ENCODE measurements around the gene ZSWIM8.
"Not testable (repeated sequence)": the region's sequence is repeated elsewhere in the genome, so short reads cannot be mapped to it uniquely, and the experiment has no call there.

ZSWIM8 gene

DNA sequence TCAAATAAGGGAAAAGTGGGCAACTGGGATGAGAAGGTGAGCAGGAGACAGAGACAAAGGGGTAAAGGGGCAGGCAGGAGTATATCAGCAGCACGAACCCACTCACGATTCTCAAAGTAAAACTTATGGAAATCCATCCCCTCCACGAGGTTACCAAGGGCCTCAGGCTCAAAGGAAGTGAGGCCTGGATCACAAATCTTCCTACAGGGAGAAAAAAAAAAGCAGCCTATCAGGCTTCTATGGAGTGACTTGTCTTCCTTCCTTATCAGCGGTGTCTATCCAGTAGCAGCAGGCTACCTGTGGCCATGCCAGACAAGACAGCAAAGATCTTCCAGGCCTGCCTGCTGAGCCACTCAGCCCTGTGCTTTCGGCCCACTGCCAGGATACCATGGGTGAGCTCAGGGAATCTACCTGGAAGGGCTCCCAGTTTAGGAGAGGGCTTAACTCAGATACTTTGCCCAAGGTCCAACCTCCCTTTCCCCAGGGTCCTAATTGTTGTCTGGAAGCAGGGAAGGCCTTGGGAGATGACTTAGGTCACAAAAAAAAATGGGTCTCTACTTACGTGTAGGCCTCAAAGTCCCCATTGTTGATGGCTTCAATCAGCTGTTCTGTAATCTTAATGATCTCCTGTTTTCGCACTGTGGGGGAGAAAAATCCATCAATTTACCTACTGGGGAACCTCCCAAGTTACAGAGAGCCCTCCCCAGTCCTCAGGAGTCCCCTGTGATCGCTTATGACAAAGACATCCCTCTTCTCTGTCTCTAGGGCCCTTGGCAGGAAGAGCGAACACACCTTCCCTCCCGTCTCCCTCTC is 31.7 kb downstream of the ZSWIM8 start:
- DNase-seq: no peak

DNA sequence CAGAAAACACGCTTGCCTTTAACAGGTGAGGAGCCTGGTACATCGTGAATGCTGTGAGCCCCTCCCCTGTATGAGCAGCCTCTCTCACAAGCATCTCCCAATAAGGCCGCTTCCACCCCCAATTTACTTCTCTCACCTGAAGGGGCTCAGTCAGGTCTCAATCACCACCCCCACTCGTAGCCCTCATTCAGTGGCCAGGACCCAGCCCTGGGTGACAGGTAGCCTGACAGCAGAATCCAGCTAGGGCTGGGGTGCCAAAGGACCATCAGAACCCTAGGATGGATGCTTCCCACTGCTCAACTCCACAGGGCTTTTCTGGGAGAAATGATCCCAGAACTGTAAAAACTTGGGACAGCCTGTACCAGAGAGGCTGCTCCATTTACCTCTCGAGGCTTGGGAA is 32.4 kb downstream of the ZSWIM8 start:
- no peak for DNase-seq

DNA sequence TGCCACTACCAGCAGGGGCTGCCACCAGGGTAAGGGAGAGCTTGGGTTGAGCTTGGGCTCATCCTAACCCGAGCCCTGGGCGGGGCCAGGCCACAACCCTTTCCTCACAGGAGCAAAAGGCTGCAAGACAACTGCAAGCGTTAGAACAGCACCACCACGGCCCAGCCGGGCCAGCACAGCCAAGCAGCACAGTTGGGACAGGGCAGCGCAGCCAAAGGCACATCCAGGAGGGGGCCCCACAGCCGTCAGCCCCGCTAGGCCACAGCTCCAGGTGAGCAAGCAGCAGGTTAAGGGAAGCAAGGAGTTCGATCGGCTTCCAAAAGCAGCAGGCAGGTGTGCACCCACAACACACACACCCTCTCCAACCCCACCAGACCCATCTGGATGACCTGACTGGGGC is 33.0 kb downstream of the ZSWIM8 start:
- no peak for DNase-seq

GRCh38 chr10:73819081-73819480 is 33.7 kb downstream of the ZSWIM8 start:
- no peak for DNase-seq

DNA sequence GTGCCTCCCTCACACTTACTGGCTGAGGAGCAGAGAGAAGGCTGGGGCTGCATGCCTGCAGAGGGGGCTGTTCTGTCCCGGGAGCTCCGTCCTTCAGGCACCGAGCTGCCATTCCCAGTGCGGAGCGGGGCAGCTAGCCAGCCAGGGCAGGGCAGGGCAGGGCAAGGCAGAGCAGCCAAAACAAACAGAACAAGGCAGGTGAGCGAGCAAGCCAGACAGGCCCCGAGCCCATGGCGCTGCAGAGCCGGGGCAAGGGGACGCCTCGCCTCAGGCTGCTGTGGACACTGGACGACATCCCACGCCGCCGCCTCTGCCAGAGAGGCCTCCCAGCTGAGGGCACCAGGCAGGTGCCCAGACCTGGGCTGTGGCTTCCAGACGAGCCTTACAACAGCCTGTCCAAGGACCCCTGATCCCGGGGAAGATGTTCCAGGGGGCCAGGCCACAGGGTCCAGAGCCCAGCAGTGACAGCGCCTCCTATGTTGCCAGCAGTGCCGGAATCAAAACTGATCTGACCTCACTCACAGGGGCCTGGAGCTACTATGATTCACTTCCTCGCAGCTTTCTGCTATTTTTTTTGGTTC is 34.2 kb downstream of the ZSWIM8 start:
- DNase-seq: no peak

GRCh38 chr10:73823391-73823790 is 38.0 kb downstream of the ZSWIM8 start:
- no peak for DNase-seq

- no peak for DNase-seq
Measured at GRCh38 chr10:73824146-73824725, 38.8 kb downstream of the ZSWIM8 start.

DNA sequence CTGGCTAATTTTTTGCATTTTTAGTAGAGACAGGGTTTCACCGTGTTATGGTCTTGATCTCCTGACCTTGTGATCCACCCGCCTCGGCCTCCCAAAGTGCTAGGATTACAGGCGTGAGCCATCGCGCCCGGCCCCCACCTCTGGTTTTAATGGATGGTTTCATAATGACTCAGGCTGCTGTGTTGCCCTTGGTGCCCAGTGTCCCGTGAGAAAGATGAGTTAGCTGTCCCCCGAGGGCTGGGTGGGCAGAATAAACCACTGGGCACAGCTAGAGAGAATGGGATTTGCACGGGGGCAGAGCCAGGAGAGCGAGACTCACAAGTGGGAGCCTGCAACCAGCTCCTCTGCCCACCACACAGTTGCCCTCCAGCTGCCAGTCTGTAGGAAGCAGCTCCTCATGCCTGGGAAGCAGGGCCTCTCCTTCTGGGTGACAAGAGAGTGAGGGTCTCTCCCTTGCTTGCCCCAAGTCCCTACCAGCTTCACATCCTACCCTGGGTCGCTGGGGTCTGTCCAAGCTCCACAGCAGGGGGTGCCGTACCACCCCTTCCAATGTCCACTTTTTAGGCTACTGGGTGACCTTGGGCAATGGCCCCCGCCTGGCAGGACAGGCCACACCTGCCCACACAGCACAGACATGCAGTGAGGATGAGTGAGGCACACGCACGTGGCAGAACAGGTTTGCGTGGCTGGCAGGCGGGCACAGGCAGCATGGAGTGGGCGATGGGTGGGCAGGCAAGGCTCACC is 42.1 kb downstream of the ZSWIM8 start:
- no peak for DNase-seq

DNA sequence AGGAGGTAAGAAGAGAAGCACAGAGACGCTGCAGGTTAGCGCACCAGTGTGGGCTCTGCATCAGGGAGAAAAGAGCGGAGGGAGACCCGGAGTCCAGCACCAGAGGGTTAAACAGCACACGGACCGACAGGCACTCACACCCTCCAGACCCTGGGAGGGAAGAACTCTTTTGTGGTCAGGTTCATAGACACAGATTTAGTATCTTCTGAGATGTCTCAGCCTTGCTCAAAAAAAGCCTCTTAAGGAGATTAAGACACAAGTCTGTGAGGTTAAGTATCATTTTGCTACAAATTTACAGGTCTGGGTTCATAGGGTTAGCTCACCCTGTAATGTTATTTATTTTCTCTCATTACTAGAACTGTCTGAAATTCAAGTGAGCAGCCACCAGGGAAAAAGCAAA is 42.8 kb downstream of the ZSWIM8 start:
- DNase-seq: no peak

DNA sequence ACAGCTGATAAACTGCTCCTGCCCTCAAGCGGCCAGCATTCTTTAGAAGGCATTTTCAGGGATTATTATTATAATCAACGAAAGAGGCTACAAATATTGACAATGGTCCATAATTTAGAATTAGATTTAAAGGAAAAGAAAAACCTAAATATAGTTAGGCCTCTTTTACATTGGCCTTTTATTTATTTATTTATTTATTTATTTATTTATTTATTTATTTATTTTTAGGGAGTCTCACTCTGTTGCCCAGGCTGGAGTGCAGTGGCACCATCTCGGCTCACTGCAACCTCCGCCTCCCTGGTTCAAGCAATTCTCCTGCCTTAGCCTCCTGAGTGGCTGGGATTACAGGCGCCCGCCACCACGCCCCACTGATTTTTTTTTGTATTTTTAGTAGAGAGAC is 43.7 kb downstream of the ZSWIM8 start:
- DNase-seq: not testable (repeated sequence)

DNA sequence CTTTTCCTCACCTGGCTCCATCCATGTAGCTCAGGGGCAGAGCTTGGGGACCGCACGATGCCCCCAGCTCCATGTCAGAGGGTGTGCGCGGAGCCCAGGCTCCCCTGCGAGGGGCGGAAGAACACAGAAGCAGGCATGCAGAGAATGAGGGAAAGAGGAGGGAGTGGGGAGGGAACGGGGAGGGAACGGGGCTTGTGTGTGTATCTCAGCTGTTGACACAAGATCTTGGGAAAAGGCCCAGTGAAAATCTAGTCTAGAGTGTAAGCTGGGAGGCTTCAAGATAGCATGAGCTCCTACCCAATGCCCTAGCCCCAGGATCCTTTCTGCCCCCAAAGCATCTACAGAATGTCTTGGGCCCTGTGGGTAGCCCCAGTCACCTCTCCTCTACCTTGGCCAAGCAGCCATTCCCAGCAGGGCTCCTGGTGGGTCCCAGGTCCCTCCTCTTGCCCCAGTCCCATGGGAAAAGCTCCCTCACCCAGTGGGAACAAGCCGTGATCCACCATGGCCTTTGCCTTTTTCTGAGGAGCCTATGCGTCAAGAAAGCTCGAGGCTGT is 51.1 kb downstream of the ZSWIM8 start:
- no peak for DNase-seq

GRCh38 chr10:73837072-73837471 is 51.7 kb downstream of the ZSWIM8 start:
- no peak for DNase-seq

- DNase-seq: no peak
Measured at GRCh38 chr10:73838008-73838567, 52.7 kb downstream of the ZSWIM8 start.

DNA sequence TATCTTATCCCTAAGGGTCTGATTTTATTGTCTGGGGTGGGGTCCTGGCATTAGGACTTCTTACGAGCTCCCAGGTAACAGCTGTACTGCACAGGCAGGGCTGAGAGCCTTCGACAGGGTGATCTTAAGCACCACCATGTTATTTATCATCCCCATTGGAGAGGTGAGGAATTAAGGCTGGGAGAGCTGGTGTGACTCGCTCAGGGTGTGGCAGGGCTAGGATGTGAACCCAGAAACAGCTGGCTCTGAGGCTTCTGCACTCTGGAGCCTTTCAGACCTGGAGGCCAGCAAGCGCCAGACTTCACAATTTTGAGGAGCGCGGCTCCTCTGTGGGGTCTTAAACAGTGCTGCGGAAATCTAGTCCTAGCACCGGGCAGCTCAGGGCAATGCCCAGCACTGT is 53.4 kb downstream of the ZSWIM8 start:
- DNase-seq: no peak

DNA sequence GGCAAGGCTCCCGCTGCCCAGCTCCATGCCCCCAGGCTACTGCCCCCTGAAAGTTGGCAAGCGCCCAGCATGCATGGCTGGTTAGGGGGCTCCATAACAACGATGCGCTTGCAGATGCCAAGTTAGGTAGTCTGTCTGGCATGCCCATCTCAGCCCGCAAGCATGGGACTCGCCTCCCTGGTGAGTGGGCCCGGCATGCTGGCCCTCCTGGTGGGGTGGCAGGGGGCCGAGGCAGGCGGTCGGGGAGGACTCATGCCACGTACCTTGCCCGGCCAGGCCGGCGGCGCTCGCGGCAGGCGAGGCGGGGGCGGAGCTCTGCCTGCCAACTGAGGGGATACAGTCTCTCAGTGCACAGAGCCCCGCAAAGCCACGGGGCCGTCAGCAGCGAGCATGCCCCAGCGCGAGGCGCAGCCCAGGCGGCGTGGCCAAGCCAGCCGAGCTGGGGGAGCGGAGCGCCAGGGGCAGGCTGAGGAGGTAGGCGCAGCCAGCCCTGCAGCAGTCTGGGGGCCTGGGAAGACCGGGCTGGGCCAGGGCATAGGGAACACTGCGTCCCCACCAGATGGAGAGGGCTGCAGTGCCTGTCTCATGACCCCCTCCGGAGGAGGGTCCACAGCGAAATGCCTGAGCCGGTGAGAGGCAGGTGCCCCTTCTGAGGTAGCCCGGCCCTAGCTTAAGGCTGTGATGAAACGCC is 54.0 kb downstream of the ZSWIM8 start:
- no peak for DNase-seq

- no peak for DNase-seq
Measured at GRCh38 chr10:73840056-73840402, 54.6 kb downstream of the ZSWIM8 start.

- DNase-seq: no peak
Measured at GRCh38 chr10:73840403-73841060, 55.1 kb downstream of the ZSWIM8 start.

GRCh38 chr10:73841061-73841421 is 55.6 kb downstream of the ZSWIM8 start:
- DNase-seq: no peak

DNA sequence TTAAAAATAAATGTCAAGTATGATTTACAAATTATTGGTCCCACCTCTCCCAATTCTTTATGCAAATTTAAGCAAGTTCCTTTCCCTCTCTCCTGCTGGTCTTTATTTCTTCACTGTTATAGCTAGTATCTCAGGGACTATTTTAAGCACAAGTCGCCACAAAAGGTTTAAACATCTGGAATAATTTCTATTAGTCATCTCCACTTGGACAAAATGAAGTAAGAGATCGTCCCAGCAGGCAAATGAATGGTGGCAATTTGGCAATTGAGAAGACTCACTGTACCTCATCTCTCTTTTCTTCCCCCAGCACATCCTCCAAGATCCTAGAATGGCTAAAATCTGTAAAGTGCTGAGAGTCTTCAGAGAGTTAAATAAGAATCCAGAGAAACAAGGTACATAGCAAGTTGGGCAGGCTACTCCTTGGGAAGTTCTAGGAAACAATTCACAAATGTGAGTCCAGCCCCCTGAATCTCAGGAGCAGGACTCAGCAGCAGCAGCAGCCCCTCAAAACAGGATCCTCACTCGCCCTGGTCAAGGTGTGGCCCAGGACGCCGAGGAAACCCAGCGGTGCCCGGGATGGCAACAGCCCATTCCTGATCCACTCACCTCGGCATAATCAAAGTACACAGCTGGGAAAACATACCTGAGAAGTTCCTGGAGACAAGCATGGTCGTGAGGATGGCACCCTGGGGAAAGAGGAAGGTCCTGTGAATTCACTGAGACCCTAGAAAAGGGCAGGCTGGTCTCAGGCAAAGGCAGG is 56.3 kb downstream of the ZSWIM8 start:
- DNase-seq: no peak

DNA sequence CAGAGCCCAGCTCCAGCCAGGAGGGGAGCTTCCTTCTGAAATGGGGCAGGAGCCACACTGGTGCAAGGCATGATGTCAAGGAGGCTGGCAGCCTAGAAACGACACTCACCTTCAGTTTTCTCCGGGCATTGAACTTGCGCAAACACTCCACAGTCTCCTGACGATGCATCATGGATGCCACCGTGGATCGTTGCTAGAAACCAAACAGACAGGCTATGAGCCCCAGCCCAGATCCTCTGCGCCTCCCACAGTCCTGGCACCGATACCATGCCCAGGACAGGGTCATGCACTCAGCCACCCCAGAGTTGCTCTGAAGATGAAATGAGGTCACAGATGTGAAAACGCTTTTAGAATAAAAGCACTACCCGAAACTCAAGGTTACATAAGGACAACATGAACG is 56.9 kb downstream of the ZSWIM8 start:
- DNase-seq: no peak

GRCh38 chr10:73843261-73843660 is 57.9 kb downstream of the ZSWIM8 start:
- no peak for DNase-seq
